ENCODE data around the gene LRRC47.

GRCh38 chr1:3814065-3814464, 17.8 kb upstream of the LRRC47 start:
- TF ChIP-seq CTCF (IDR thresholded peaks at IDR 0.05) (no peak), POLR2A (IDR thresholded peaks at IDR 0.05) (no peak)

Data from uterus (tissue), 2 donors.